Measurements from ENCODE around the gene ZFP37. TPM values are rescaled to one million over a fixed set of nuclear protein-coding genes. Genes with fewer than 3 reads are reported as not detected.
"Not testable (repeated sequence)": the region's sequence is repeated elsewhere in the genome, so short reads cannot be mapped to it uniquely, and the experiment has no call there.

ZFP37 gene
- polyA plus RNA-seq (2013, experiment 1 of 2): 1.5 TPM
- polyA plus RNA-seq (2013, experiment 2 of 2): 1.6 TPM

- H3K4me1 ChIP-seq (ENCODE audit: control insufficient read depth, insufficient read depth, low read depth, low read length): no peaks in the 10 kb centered on the region
- H4K8ac ChIP-seq (ENCODE audit: low read length): peak within 1 kb of the TSS; percentile 99
- peak within 1 kb of the TSS; percentile 91 for H2AFZ ChIP-seq (ENCODE audit: low read depth, low read length)
- H3K4me2 ChIP-seq (ENCODE audit: low read length, poor library complexity, severe bottlenecking): peak within 1 kb of the TSS; percentile 81
- H3K4ac ChIP-seq (ENCODE audit: low read depth in 1 of 2, low read length in 2 of 2): peak within 1 kb of the TSS; percentile 62 to 88
- no peak within 1 kb of the TSS for H3K23ac ChIP-seq (ENCODE audit: low read length in 2 of 2)
- H2BK15ac ChIP-seq (ENCODE audit: low read depth, poor library complexity, severe bottlenecking): no peak within 1 kb of the TSS
- H4K91ac ChIP-seq (ENCODE audit: low read length): peak within 1 kb of the TSS; percentile 18
- H2BK5ac ChIP-seq (ENCODE audit: low read depth, low read length, poor library complexity, severe bottlenecking): no peak within 1 kb of the TSS
- peaks cover 61% of the 10 kb centered on the region for H3K9me3 ChIP-seq (ENCODE audit: control insufficient read depth, low read length)
- peaks cover 27% of the 10 kb centered on the region for H3K79me1 ChIP-seq (replicated peaks; ENCODE audit: low read length, poor library complexity, severe bottlenecking)
- WGBS: 3% methylated on average over 60 of the region's 62 CpGs
- peak within 1 kb of the TSS; percentile 42 for H2BK120ac ChIP-seq (ENCODE audit: low read depth, low read length)
- H3K27me3 ChIP-seq (ENCODE audit: control insufficient read depth in 1 of 2, insufficient read depth in 1 of 2, low read length in 2 of 2): no peaks in the 10 kb centered on the region
- peak within 1 kb of the TSS; percentile 86 to 91 for H3K4me3 ChIP-seq (ENCODE audit: insufficient read depth in 1 of 2, low read depth in 1 of 2, low read length in 2 of 2)
- DNase-seq: peak; percentile 90
- H2AK5ac ChIP-seq (ENCODE audit: low read length, severe bottlenecking): no peak within 1 kb of the TSS
- peaks cover 0 to 1% of the 10 kb centered on the region in 2 experiments for H3K36me3 ChIP-seq (ENCODE audit: control insufficient read depth in 1 of 2, insufficient read depth in 2 of 2, low read depth in 1 of 2, low read length in 2 of 2)
- peak within 1 kb of the TSS in 1 of 2 experiments; percentile 84 for H3K14ac ChIP-seq (ENCODE audit: low read length in 2 of 2)
- H3K9ac ChIP-seq (ENCODE audit: low read length): peak within 1 kb of the TSS; percentile 95
- H2BK12ac ChIP-seq (ENCODE audit: low read length in 2 of 2): no peak within 1 kb of the TSS
- peak within 1 kb of the TSS; percentile 60 for H3K27ac ChIP-seq (ENCODE audit: low read length, poor library complexity, severe bottlenecking)
- peak within 1 kb of the TSS; percentile 70 to 89 for H3K18ac ChIP-seq (ENCODE audit: low read depth in 1 of 2, low read length in 2 of 2)
Observed at GRCh38 chr9:113056191-113057106, at the start of gene ZFP37. TSS of gene ZFP37 (minus strand) at chr9:113056724. CDS start at chr9:113056688, 36 bp downstream.

GRCh38 chr9:113105345-113105744 is 48.8 kb upstream of the ZFP37 start:
- not testable (repeated sequence) for H2AFZ ChIP-seq (ENCODE audit: low read depth, low read length); H2BK5ac ChIP-seq (ENCODE audit: low read depth, low read length, poor library complexity, severe bottlenecking)

GRCh38 chr9:113095561-113095960 is 39.0 kb upstream of the ZFP37 start:
- Histone ChIP-seq H2BK15ac (ENCODE audit: low read depth, poor library complexity, severe bottlenecking) (no peak overlapping the region), H3K4me2 (ENCODE audit: low read length, poor library complexity, severe bottlenecking) (no peak overlapping the region), H2BK120ac (ENCODE audit: low read depth, low read length) (no peak overlapping the region), H3K27ac (ENCODE audit: low read length, poor library complexity, severe bottlenecking) (no peak overlapping the region), H2BK5ac (ENCODE audit: low read depth, low read length, poor library complexity, severe bottlenecking) (no peak overlapping the region), H3K9ac (ENCODE audit: low read length) (no peak overlapping the region), H2AK5ac (ENCODE audit: low read length, severe bottlenecking) (no peak overlapping the region), H3K79me1 (replicated peaks; ENCODE audit: low read length, poor library complexity, severe bottlenecking) (no peaks in the 10 kb centered on the region), H4K91ac (ENCODE audit: low read length) (no peak overlapping the region), H3K18ac (ENCODE audit: low read depth in 1 of 2, low read length in 2 of 2) (no peak overlapping the region), H4K8ac (ENCODE audit: low read length) (no peak overlapping the region), H3K9me3 (ENCODE audit: control insufficient read depth, low read length) (peaks cover 54% of the 10 kb centered on the region), H3K36me3 (ENCODE audit: control insufficient read depth in 1 of 2, insufficient read depth in 2 of 2, low read depth in 1 of 2, low read length in 2 of 2) (peaks cover 0 to 17% of the 10 kb centered on the region in 2 experiments), H3K27me3 (ENCODE audit: control insufficient read depth in 1 of 2, insufficient read depth in 1 of 2, low read length in 2 of 2) (peaks cover 0 to 23% of the 10 kb centered on the region in 2 experiments), H2AFZ (ENCODE audit: low read depth, low read length) (no peak overlapping the region), H3K4ac (ENCODE audit: low read depth in 1 of 2, low read length in 2 of 2) (no peak overlapping the region), H3K4me3 (ENCODE audit: insufficient read depth in 1 of 2, low read depth in 1 of 2, low read length in 2 of 2) (no peak overlapping the region), H3K4me1 (ENCODE audit: control insufficient read depth, insufficient read depth, low read depth, low read length) (no peaks in the 10 kb centered on the region), H2BK12ac (ENCODE audit: low read length in 2 of 2) (no peak overlapping the region), H3K23ac (ENCODE audit: low read length in 2 of 2) (no peak overlapping the region), H3K14ac (ENCODE audit: low read length in 2 of 2) (no peak overlapping the region)
- WGBS: 60% methylated on average over 2 of the region's 2 CpGs
- no peak for DNase-seq

More at GRCh38 chr9:113105345-113105744, 48.8 kb upstream of the ZFP37 start:
- H4K8ac ChIP-seq (ENCODE audit: low read length); H3K27ac ChIP-seq (ENCODE audit: low read length, poor library complexity, severe bottlenecking); H2BK15ac ChIP-seq (ENCODE audit: low read depth, poor library complexity, severe bottlenecking); H3K18ac ChIP-seq (ENCODE audit: low read depth in 1 of 2, low read length in 2 of 2); H3K4me2 ChIP-seq (ENCODE audit: low read length, poor library complexity, severe bottlenecking); H3K4me1 ChIP-seq (ENCODE audit: control insufficient read depth, insufficient read depth, low read depth, low read length); H4K91ac ChIP-seq (ENCODE audit: low read length); H2BK120ac ChIP-seq (ENCODE audit: low read depth, low read length); H2AK5ac ChIP-seq (ENCODE audit: low read length, severe bottlenecking); DNase-seq; H3K4ac ChIP-seq (ENCODE audit: low read depth in 1 of 2, low read length in 2 of 2); H3K79me1 ChIP-seq (replicated peaks; ENCODE audit: low read length, poor library complexity, severe bottlenecking); H2BK12ac ChIP-seq (ENCODE audit: low read length in 2 of 2); H3K14ac ChIP-seq (ENCODE audit: low read length in 2 of 2); H3K23ac ChIP-seq (ENCODE audit: low read length in 2 of 2); H3K4me3 ChIP-seq (ENCODE audit: insufficient read depth in 1 of 2, low read depth in 1 of 2, low read length in 2 of 2); H3K27me3 ChIP-seq (ENCODE audit: control insufficient read depth in 1 of 2, insufficient read depth in 1 of 2, low read length in 2 of 2); H3K9me3 ChIP-seq (ENCODE audit: control insufficient read depth, low read length); H3K9ac ChIP-seq (ENCODE audit: low read length): not testable (repeated sequence)
- H3K36me3 ChIP-seq (ENCODE audit: control insufficient read depth in 1 of 2, insufficient read depth in 2 of 2, low read depth in 1 of 2, low read length in 2 of 2): peaks cover 0 to 35% of the 10 kb centered on the region in 2 experiments
- no CpG with 5 or more reads among the region's 6 CpGs for WGBS

GRCh38 chr9:113089924-113090323 is 33.4 kb upstream of the ZFP37 start:
- H3K79me1 ChIP-seq (replicated peaks; ENCODE audit: low read length, poor library complexity, severe bottlenecking); H2BK15ac ChIP-seq (ENCODE audit: low read depth, poor library complexity, severe bottlenecking); H3K23ac ChIP-seq (ENCODE audit: low read length in 2 of 2); H3K36me3 ChIP-seq (ENCODE audit: control insufficient read depth in 1 of 2, insufficient read depth in 2 of 2, low read depth in 1 of 2, low read length in 2 of 2); H4K91ac ChIP-seq (ENCODE audit: low read length); H2AFZ ChIP-seq (ENCODE audit: low read depth, low read length); H4K8ac ChIP-seq (ENCODE audit: low read length); H3K18ac ChIP-seq (ENCODE audit: low read depth in 1 of 2, low read length in 2 of 2); H3K9ac ChIP-seq (ENCODE audit: low read length); H2AK5ac ChIP-seq (ENCODE audit: low read length, severe bottlenecking); H2BK5ac ChIP-seq (ENCODE audit: low read depth, low read length, poor library complexity, severe bottlenecking); H3K4me1 ChIP-seq (ENCODE audit: control insufficient read depth, insufficient read depth, low read depth, low read length); H2BK12ac ChIP-seq (ENCODE audit: low read length in 2 of 2); H3K4me3 ChIP-seq (ENCODE audit: insufficient read depth in 1 of 2, low read depth in 1 of 2, low read length in 2 of 2); DNase-seq; H3K14ac ChIP-seq (ENCODE audit: low read length in 2 of 2); H3K4ac ChIP-seq (ENCODE audit: low read depth in 1 of 2, low read length in 2 of 2); H2BK120ac ChIP-seq (ENCODE audit: low read depth, low read length); H3K4me2 ChIP-seq (ENCODE audit: low read length, poor library complexity, severe bottlenecking); H3K27ac ChIP-seq (ENCODE audit: low read length, poor library complexity, severe bottlenecking): not testable (repeated sequence)
- Histone ChIP-seq H3K27me3 (ENCODE audit: control insufficient read depth in 1 of 2, insufficient read depth in 1 of 2, low read length in 2 of 2) (peaks cover 3 to 11% of the 10 kb centered on the region in 2 experiments), H3K9me3 (ENCODE audit: control insufficient read depth, low read length) (peaks cover 44% of the 10 kb centered on the region)
- 84% methylated on average over 15 of the region's 23 CpGs for WGBS
